Stimulated activated CD8-positive, alpha-beta memory T cell treated with anti-CD3 and anti-CD28 coated beads, Interleukin-7, amount 100 ng/mL, for 1 hour (primary cell): ENCODE data around the gene PDE10A.

ENCODE experiments used
- DNase-seq, 2 donors: peaks; one replicate each; pipeline ENCODE4 v3.0.0-alpha.2; 2020; ENCODE audit warnings: low read depth in 2 of 2

Gene PDE10A

GRCh38 chr6:165655191-165655590, 7.8 kb downstream of the PDE10A start:
- no peak for DNase-seq

DNA sequence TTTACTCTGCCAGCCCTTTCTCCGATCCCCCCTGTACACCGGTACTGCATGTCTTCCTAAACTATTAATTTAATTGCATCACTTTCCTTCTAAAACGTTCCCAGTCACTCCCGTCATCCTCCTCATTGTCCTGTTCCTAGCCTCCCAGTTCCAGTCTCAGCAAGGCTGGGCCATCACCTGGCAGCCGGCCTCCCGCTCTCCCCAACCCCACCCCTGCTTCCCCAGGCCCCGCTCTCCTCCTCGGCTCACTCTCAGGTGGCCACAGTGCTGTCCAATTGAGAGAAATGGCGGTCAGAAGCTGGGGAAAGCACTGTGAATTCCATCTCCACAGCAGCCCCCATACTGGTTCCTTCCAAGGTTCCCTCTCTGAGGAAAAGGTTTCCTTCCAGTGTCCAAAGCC, 8.9 kb downstream of the PDE10A start:
- no peak for DNase-seq

DNA sequence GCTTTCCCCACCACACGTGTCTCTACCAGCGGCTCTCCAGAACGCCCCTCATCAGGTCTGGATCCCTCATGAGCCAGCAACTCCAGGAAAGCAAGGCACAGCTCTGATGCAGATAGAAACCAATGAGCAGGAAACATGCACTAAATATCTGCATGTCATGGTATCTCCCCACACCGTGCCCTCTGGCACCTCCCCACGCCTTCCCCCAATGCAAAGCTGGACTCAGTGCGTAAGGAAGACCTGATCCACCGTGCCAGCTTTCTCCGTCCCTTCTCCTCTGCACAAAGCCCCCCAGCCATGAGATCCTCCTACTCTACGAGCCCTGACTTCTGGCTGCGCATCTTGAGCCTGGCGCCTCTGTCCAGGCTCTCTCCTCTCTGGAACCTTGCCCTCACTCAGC, 9.4 kb downstream of the PDE10A start:
- DNase-seq, result no peak

DNA sequence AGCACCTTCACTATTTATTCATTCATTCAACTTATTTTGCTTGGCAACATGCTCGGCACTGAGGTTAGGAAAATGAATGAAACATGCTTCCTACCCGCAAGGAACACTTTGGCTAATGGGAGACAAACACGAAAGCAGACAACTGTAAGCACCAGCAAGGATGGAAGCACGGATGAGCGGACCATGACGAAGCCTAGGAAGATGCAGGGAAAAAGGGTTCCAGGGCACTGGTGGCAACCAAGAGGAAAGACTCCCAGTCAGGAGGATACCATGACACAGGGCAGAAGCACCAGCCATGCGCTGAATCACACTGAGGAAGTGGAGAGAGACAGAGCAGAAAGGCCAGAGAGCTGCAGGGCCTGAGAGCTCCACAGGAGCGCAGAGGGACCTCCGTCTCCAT, 9.8 kb downstream of the PDE10A start:
- DNase-seq, result no peak

GRCh38 chr6:165652766-165653165, 10.3 kb downstream of the PDE10A start:
- no peak for DNase-seq

GRCh38 chr6:165649166-165650137, 13.6 kb downstream of the PDE10A start:
- no peak for DNase-seq

GRCh38 chr6:165647041-165647440, 16.0 kb downstream of the PDE10A start:
- no peak for DNase-seq

DNA sequence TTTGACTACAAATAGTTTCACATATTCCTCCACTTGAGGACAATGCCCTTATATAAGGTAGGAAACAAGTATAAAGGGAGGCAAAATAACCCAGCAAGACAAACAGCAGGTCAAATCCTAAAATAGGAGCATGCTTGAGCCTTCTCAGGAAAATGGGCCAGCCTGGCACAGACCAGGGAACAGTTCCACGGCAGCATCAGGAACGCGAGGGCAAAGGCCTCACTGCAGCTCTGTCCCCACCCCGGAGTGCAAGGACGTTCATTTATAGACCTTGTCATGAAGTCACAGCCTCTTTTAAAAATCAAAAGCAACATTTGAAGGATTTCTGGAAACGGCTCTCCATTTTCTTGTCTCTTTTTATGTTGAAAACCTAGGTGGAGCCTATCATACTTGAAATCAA, 17.1 kb downstream of the PDE10A start:
- DNase-seq, result no peak

- no peak for DNase-seq
These were observed 18.3 kb downstream of the PDE10A start for GRCh38 chr6:165644586-165645266.

- no peak for DNase-seq
These were observed 20.0 kb downstream of the PDE10A start for GRCh38 chr6:165643015-165643414.

DNA sequence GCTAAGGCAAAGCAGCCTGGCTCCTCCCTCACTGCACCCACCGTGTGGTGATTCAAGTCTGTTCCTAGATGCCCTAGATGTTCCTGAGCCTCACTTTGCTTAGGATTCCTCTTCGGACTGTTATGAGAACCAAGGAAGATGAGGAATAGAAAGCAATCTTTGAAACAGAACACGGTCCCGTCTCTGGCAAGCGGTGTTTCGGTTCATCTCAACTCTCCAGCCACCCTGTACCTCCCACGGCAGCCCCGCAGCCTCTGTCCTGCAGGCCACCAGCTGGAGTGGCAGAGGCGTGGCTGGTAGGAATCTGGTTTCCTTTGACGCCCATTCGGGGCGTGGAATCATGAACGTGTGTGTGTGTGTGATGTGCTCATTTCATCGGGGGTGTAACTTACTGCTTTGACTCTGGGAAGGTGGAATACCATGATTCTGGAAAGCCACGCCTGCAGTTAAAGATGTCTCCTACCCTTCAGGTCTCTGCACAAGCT, 21.3 kb downstream of the PDE10A start:
- no peak for DNase-seq

- no peak for DNase-seq
These were observed 22.2 kb downstream of the PDE10A start for GRCh38 chr6:165640806-165641205.

GRCh38 chr6:165638530-165638929, 24.5 kb downstream of the PDE10A start:
- no peak for DNase-seq

GRCh38 chr6:165637586-165637985, 25.5 kb downstream of the PDE10A start:
- DNase-seq, result no peak

DNA sequence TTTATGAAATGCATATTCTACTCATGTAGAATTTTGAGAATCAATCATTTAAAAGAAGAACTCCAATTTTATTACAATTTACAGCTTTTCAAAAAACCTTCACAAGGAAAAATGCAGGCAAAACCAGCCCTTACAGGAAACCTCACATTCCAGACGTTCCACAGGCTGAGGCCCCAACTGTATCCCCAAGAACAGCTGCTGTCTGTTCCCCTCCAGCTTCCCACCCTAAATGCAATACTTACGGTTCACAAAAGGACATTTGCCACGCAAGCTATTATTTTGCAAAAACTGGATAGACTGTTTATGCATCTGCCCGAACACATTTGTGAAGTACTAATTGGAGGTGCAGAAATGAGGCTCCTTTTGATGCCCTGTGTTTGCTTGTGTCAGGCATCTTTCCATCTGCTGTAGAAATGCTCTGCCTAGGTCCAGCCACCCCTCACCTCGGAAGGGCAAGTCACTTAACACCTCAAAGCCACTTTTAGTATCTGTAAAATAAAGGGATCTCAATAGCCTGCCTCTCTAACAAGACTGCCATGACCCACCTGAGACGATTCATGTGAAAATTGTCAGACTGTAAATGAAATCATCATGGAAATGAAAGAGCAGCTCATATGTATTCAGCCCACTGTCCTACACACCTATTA, 26.5 kb downstream of the PDE10A start:
- no peak for DNase-seq

DNA sequence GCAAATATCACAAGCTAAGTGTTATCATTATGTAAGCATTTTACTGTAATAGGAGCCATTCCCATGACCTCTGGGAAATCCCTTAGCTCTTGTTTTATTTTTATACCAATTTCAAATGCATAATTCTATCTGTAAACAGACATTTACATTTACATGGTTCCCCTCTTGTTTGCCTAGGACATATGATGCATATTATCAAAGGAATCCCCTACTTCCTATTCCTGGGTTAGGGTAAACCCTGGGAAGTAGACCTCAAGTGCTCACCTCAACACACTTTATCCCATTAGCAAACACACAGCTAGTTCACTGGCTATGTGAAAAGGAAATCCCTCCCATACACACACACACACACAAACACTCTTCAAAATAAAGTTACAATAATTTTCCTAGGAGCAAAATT, 27.1 kb downstream of the PDE10A start:
- no peak for DNase-seq

DNA sequence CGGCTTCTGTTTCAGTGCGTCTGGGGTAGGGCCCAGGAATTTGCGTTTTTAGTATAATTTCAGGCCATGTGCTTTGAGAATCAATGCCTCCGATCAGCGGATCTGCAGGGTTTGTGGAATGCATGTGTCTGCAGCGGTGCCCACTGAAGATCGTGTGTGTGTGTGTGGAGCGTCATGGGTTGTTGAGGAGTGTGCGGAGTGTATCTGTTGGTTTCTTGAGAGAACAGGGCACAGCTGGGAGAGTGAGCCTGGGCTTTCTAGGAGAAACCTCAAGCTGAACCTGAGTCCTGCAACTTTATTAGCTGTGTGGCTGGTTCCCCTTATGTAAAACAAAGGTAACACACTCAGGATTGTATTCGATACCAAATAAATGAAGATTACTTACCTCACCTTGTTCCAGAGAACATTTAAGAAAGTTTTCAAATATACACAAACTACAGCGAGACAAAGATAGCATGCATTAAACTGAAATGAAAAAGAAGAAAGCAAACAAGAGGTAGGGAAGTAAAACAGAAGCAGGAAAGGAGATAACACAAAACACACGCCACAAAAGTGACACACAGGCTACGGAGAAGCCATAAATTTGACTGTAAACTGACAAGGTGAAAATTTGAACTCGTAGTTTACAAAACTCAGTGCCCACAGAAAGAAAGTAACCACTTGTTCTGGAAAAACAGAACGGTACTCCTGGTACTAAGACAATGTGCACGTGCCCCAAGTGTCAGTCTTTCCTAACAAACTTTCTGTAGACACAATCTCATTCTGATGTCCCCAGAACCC, 28.8 kb downstream of the PDE10A start:
- DNase-seq, result no peak

GRCh38 chr6:165632194-165632593, 30.8 kb downstream of the PDE10A start:
- DNase-seq, result no peak

GRCh38 chr6:165630544-165630953, 32.5 kb downstream of the PDE10A start:
- DNase-seq, result no peak

DNA sequence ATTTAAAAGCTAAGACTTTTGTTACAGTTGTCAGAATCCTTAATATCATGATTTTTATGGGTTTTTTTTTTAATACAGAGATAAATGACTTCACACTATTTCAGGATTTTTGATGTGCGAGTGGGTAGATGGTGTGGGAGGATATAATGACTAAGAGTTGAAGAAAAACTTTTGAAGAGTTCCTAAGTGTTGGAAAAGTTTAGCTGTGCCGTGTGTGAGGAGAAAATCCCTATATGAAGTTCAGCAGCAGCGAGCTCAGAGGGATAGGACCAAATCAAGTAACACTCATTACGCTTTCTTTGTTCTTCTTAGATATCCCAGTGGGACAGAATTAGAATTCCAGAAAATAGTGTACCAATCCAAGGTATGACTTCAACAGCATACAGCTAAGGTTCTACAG, 34.1 kb downstream of the PDE10A start:
- no peak for DNase-seq

DNA sequence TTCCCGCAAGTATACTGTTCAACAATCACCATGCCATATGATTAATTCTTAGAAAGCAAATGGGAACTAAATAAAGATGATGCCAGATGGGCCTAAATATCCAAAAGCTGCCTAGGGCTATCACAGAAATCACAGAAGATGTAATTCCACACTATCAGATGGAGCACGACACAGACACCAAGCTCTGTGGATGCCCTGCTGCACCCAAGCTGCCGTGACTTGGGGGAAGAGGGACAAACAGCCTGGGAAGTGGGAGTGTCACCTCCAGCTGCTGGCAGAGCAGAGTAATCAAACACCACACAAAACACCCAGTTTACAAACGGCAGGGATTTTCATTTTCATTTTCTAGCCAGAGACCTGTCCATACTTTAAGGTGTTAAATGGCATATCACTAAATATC, 35.7 kb downstream of the PDE10A start:
- DNase-seq, result no peak

- DNase-seq, result no peak
These were observed 36.3 kb downstream of the PDE10A start for GRCh38 chr6:165626711-165627110.
